ENCODE measurements around the gene TGM6. TPM values are rescaled to one million over a fixed set of nuclear protein-coding genes. Genes with fewer than 3 reads are reported as not detected.

The TGM6 gene
- total RNA-seq, 2 donors from 2014 or later: not detected

DNA sequence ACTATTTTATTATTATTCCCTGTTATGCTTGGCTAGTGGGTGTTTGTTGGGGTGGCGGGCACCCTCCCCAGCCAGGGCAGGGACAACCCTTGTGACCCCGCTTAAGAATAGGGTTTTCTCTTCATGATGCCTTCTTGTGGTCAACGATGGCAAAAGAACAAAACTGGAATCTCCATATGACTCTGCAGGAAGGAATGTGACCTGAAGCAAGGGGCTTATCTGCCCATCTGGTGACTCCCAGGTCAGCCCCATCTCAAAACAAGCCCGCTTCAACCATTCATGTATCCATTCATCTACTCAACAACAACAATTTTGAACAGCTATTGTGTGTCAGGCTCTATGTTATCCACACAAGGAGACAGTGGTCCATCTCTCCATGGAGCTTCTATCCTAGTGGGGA, 30.9 kb upstream of the TGM6 start:
- Histone ChIP-seq H3K36me3 (no peaks in the 10 kb centered on the region), H3K27me3 (replicated peaks; ENCODE audit: insufficient read depth) (no peaks in the 10 kb centered on the region), H3K27ac (no peak overlapping the region), H3K4me1 (ENCODE audit: control insufficient read depth in 1 of 2, low read depth in 2 of 2) (no peaks in the 10 kb centered on the region), H3K4me3 (no peak overlapping the region), H3K9me3 (no peaks in the 10 kb centered on the region)
- TF ChIP-seq, protein P1, sequence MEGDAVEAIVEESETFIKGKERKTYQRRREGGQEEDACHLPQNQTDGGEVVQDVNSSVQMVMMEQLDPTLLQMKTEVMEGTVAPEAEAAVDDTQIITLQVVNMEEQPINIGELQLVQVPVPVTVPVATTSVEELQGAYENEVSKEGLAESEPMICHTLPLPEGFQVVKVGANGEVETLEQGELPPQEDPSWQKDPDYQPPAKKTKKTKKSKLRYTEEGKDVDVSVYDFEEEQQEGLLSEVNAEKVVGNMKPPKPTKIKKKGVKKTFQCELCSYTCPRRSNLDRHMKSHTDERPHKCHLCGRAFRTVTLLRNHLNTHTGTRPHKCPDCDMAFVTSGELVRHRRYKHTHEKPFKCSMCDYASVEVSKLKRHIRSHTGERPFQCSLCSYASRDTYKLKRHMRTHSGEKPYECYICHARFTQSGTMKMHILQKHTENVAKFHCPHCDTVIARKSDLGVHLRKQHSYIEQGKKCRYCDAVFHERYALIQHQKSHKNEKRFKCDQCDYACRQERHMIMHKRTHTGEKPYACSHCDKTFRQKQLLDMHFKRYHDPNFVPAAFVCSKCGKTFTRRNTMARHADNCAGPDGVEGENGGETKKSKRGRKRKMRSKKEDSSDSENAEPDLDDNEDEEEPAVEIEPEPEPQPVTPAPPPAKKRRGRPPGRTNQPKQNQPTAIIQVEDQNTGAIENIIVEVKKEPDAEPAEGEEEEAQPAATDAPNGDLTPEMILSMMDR (IDR thresholded peaks at IDR 0.05): no peak
- ATAC-seq (ENCODE audit: insufficient number of reproducible peaks, low FRiP score, low read depth) (no peak), DNase-seq (ENCODE audit: low spot score) (no peak)

DNA sequence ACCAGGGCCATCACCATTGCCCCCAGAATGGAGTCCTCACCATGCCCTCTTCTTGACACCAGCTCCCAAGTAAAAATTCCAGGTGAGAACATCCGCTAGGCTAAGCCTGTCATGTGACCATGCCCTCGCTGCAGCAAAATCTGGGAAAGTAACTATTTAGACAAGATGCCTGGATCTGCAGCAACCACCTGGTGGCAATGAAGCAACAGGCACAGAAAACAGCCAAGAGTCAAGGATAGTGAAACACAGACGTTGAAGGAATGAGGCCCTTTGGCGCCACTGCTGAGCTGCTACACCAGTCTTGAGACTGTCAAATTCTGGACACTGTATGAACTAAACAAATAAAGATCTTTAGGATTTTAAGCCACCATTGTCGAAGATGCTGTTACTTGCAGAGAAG, 30.1 kb upstream of the TGM6 start:
- Histone ChIP-seq H3K27me3 (replicated peaks; ENCODE audit: insufficient read depth) (no peaks in the 10 kb centered on the region), H3K4me1 (ENCODE audit: control insufficient read depth in 1 of 2, low read depth in 2 of 2) (no peaks in the 10 kb centered on the region), H3K27ac (no peak overlapping the region), H3K9me3 (no peaks in the 10 kb centered on the region), H3K36me3 (no peaks in the 10 kb centered on the region), H3K4me3 (no peak overlapping the region)
- TF ChIP-seq, protein P1 (IDR thresholded peaks at IDR 0.05): no peak
- ATAC-seq (ENCODE audit: insufficient number of reproducible peaks, low FRiP score, low read depth): no peak
- DNase-seq (ENCODE audit: low spot score): no peak

DNA sequence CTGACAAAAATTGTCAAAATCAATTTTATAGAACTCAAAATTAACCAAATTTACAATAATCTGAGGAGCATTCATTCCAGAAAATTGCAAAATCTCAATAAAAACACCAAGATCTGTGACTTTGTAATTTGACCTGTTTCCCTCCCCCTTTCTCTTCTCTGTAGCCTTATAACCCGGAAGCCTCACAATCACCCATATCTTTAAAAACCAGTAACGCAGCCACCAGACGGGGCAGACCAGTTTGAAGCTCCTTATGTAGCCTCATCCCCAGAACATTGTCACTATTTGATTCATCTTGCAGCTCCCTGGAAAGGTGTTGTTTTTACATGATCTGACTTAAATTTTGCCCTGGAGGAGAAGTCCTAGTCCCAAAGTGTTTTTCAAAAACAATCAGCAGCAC, 27.5 kb upstream of the TGM6 start:
- no peaks in the 10 kb centered on the region for H3K36me3 ChIP-seq
- H3K27ac ChIP-seq: no peak overlapping the region
- H3K4me1 ChIP-seq (ENCODE audit: control insufficient read depth in 1 of 2, low read depth in 2 of 2): no peaks in the 10 kb centered on the region
- TF ChIP-seq, protein P1 (IDR thresholded peaks at IDR 0.05): no peak
- no peaks in the 10 kb centered on the region for H3K9me3 ChIP-seq
- ATAC-seq (ENCODE audit: insufficient number of reproducible peaks, low FRiP score, low read depth) (no peak), DNase-seq (ENCODE audit: low spot score) (no peak)
- H3K4me3 ChIP-seq: no peak overlapping the region
- no peaks in the 10 kb centered on the region for H3K27me3 ChIP-seq (replicated peaks; ENCODE audit: insufficient read depth)

DNA sequence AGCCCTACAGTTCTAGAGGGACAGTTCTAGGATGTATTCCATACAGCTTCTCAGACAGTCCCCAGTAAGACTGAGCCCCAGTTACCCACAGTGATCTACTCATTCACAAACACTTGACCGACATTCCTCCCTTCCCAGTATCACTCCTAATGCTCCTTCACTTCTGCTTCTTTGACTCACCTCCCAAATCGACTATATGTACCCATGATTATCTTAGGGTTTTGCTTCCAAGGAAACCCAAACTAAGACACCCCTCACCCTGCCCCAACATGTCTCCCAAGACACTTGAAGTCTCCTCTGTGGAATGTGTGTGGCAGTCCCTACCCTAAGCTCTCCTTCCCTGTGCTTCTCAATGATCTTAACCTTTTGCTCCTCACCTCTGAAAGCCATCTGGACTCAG, 23.6 kb upstream of the TGM6 start:
- Histone ChIP-seq H3K9me3 (no peaks in the 10 kb centered on the region), H3K4me3 (no peak overlapping the region), H3K27ac (no peak overlapping the region), H3K27me3 (replicated peaks; ENCODE audit: insufficient read depth) (no peaks in the 10 kb centered on the region), H3K4me1 (ENCODE audit: control insufficient read depth in 1 of 2, low read depth in 2 of 2) (no peaks in the 10 kb centered on the region), H3K36me3 (no peaks in the 10 kb centered on the region)
- TF ChIP-seq, protein P1 (IDR thresholded peaks at IDR 0.05): no peak
- no peak for ATAC-seq (ENCODE audit: insufficient number of reproducible peaks, low FRiP score, low read depth)
- no peak for DNase-seq (ENCODE audit: low spot score)

DNA sequence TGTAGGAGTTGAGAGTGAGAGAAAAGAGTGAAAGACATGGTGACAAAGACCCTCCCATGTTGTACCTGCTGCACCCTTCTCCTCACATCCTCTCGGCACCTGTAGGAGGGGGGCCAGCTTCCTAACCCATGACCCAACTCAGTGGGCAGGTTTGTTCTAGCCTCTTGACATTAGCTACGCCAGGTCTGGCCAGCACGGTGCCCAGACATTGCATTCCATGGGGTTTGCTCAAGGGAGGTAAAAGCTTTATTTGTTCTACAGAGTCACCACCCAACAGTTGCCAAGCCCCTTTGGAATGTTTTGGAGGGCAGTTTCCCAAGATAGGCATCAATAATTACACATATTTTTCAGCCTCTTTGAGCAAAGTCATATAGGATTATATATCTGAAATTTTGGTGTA, 22.7 kb upstream of the TGM6 start:
- Histone ChIP-seq H3K4me3 (no peak overlapping the region), H3K27ac (no peak overlapping the region), H3K36me3 (no peaks in the 10 kb centered on the region), H3K27me3 (replicated peaks; ENCODE audit: insufficient read depth) (no peaks in the 10 kb centered on the region), H3K9me3 (no peaks in the 10 kb centered on the region), H3K4me1 (ENCODE audit: control insufficient read depth in 1 of 2, low read depth in 2 of 2) (no peaks in the 10 kb centered on the region)
- TF ChIP-seq, protein P1 (IDR thresholded peaks at IDR 0.05): no peak
- no peak for DNase-seq (ENCODE audit: low spot score)
- no peak for ATAC-seq (ENCODE audit: insufficient number of reproducible peaks, low FRiP score, low read depth)
